GM23248 (cell line): Measurements from ENCODE around the gene HSD3B7. TPM values are rescaled to one million over a fixed set of nuclear protein-coding genes. Genes with fewer than 3 reads are reported as not detected.
A peak's percentile ranks its signal among the peaks of the same experiment; 100 is the strongest.

ENCODE experiments used
- DNase-seq: peaks from one replicate; pipeline ENCODE4 v3.0.0-alpha.2; 2015
- H2AFZ ChIP-seq: fragments of 200-600 bp; sonication (generic); 2 replicates; pipeline ENCODE4 v1.6.1; 2016; ENCODE audit warnings: antibody characterized with exemption
- H3F3A ChIP-seq: fragments of 200-600 bp; sonication (generic); 2 replicates; pipeline ENCODE4 v1.6.1; 2016; ENCODE audit warnings: mild to moderate bottlenecking, antibody characterized with exemption, mixed run types; ENCODE audit not compliant: insufficient read depth
- H3K27ac ChIP-seq: fragments of 200-600 bp; sonication (generic); 2 replicates; pipeline ENCODE4 v1.5.1; 2016; ENCODE audit warnings: mild to moderate bottlenecking
- H3K27me3 ChIP-seq: fragments of 200-600 bp; sonication (generic); replicated peaks from 2 replicates; pipeline ENCODE4 v1.6.1; 2016; ENCODE audit warnings: mild to moderate bottlenecking; ENCODE audit not compliant: insufficient read depth
- H3K36me3 ChIP-seq: fragments of 200-600 bp; sonication (generic); 2 replicates; pipeline ENCODE4 v1.6.1; 2016; ENCODE audit warnings: low read depth, mild to moderate bottlenecking
- H3K4me1 ChIP-seq: fragments of 200-600 bp; sonication (generic); 2 replicates; pipeline ENCODE4 v1.6.1; 2016; ENCODE audit warnings: mild to moderate bottlenecking; ENCODE audit not compliant: insufficient read depth
- H3K4me2 ChIP-seq: fragments of 200-600 bp; sonication (generic); one replicate; pipeline ENCODE4 v1.6.1; 2016; ENCODE audit warnings: mild to moderate bottlenecking; ENCODE audit not compliant: unreplicated experiment
- H3K4me3 ChIP-seq: fragments of 200-600 bp; sonication (generic); 2 replicates; pipeline ENCODE4 v1.5.1; 2016; ENCODE audit warnings: mild to moderate bottlenecking
- H3K79me2 ChIP-seq: fragments of 200-600 bp; sonication (generic); 2 replicates; pipeline ENCODE4 v1.6.1; 2016; ENCODE audit warnings: mild to moderate bottlenecking; ENCODE audit not compliant: insufficient read depth
- H3K9ac ChIP-seq: fragments of 200-600 bp; sonication (generic); 2 replicates; pipeline ENCODE4 v1.6.1; 2016; ENCODE audit warnings: mild to moderate bottlenecking
- H3K9me2 ChIP-seq: fragments of 200-600 bp; sonication (generic); 2 replicates; pipeline ENCODE4 v1.6.1; 2016; ENCODE audit warnings: mixed run types, mild to moderate bottlenecking, moderate library complexity; ENCODE audit not compliant: insufficient read depth
- H3K9me3 ChIP-seq: fragments of 200-600 bp; sonication (generic); one replicate; pipeline ENCODE4 v1.6.1; 2017; ENCODE audit warnings: low read depth
- H4K20me1 ChIP-seq: fragments of 200-600 bp; sonication (generic); 2 replicates; pipeline ENCODE4 v1.6.0; 2016; ENCODE audit not compliant: insufficient read depth
- EZH2 ChIP-seq: fragments of 200-600 bp; sonication (generic); IDR thresholded peaks from 2 replicates; pipeline ENCODE4 v1.6.1; 2018; ENCODE audit warnings: antibody characterized with exemption, mild to moderate bottlenecking; ENCODE audit not compliant: insufficient read depth, poor library complexity, severe bottlenecking
- EZH2phosphoT487 ChIP-seq: fragments of 200-600 bp; sonication (generic); IDR thresholded peaks from 2 replicates; pipeline ENCODE4 v1.6.1; 2018; ENCODE audit warnings: antibody characterized with exemption, moderate library complexity, mild to moderate bottlenecking, low read depth; ENCODE audit not compliant: insufficient read depth
- whole genome bisulfite sequencing, 2 experiments: methylation state at CpG; one replicate each; pipeline ENCODE4 v1.1.6; 2015 to 2017; ENCODE audit warnings: low lambda C conversion rate in 2 of 2, low coverage in 1 of 2; ENCODE audit errors: missing lambda C conversion rate in 2 of 2; 5-methylcytosine and 5-hydroxymethylcytosine counted together
- in situ Hi-C: fragments of 300-500 bp; cut with MboI; formaldehyde crosslinking; loops from 2 replicates; pipeline ENCODE4 v1.15.0; 2020
- polyA plus RNA-seq: library from polyadenylated mRNA; unstranded; fragments of >200 nt; fragmentation: Nextera tagmentation; extraction: Ambion mirVana; gene quantifications from 2 replicates; pipeline ENCODE4 v1.2.1, GENCODE V29; 2016
- total RNA-seq: library from RNA; depleted of rRNA; stranded (reverse); fragments of >200 nt; shearing (Covaris generic); gene quantifications from 2 replicates; pipeline ENCODE4 v1.2.3, GENCODE V29; 2014

The HSD3B7 gene
- total and polyA plus RNA-seq, 2 experiments from 2014 or later = 40.2 to 69.7 TPM

DNA sequence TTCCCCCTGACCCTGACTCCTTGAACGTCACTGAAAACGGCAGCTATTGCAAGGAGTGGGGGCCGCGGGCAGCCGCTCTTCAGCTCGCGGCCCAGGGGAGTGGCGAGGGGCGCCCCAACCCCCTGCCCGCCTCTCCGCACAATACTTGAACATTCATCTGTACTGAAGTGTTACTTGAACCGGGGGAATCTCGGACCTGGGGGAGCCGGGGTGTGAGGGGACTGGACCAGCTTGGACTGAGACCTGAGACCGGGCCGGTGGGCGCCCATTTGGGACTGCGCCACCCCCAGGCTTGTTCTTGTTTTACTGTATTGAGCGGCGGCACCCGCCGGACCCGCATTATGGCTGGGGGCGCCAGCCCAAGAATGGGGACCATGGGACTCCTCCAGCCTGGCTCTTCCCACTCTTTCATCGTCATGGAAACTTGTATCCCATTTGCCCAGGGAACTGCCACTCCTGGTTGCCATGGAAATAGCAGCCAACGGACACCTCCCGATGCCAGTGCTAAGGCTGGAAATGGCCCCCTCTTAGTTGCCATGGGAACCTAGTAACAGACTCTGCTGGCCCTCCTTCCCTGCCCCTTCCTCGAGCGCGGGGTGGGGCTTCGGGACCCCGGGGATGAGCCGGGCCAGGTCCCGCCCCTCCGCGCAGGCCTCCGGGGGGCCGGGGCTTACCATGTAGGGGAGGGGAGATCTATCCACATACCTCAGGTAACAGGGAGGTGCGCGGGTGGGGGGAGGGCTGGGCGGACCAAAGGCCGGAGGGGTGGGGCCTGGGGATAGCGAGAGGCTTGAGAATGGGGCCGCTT lies 36.9 kb upstream of the HSD3B7 start:
- 22 to 25% methylated on average over 37 to 44 of the region's 44 CpGs for WGBS, 2 experiments
- H3K4me2 ChIP-seq = peak overlapping the region; percentile 90
- no peaks in the 10 kb centered on the region for H3K27me3 ChIP-seq
- TF ChIP-seq EZH2 = no peak
- TF ChIP-seq EZH2phosphoT487 = no peak
- H2AFZ ChIP-seq = peak overlapping the region; percentile 68
- peak; percentile 98 for DNase-seq
- no peaks in the 10 kb centered on the region for H4K20me1 ChIP-seq
- H3K4me1 ChIP-seq = peaks cover 17% of the 10 kb centered on the region; the same call in 1 of the 2 replicates
- H3K9me2 ChIP-seq = no peaks in the 10 kb centered on the region
- H3F3A ChIP-seq = peaks cover 20% of the 10 kb centered on the region
- H3K27ac ChIP-seq = peak overlapping the region; percentile 65
- H3K4me3 ChIP-seq = peak overlapping the region; percentile 95
- peaks cover 15% of the 10 kb centered on the region for H3K79me2 ChIP-seq
- in situ Hi-C loops = no loop called here
- H3K36me3 ChIP-seq = peaks cover 9% of the 10 kb centered on the region; the same call in 1 of the 2 replicates
- H3K9me3 ChIP-seq = no peaks in the 10 kb centered on the region
- H3K9ac ChIP-seq = peak overlapping the region; percentile 88

DNA sequence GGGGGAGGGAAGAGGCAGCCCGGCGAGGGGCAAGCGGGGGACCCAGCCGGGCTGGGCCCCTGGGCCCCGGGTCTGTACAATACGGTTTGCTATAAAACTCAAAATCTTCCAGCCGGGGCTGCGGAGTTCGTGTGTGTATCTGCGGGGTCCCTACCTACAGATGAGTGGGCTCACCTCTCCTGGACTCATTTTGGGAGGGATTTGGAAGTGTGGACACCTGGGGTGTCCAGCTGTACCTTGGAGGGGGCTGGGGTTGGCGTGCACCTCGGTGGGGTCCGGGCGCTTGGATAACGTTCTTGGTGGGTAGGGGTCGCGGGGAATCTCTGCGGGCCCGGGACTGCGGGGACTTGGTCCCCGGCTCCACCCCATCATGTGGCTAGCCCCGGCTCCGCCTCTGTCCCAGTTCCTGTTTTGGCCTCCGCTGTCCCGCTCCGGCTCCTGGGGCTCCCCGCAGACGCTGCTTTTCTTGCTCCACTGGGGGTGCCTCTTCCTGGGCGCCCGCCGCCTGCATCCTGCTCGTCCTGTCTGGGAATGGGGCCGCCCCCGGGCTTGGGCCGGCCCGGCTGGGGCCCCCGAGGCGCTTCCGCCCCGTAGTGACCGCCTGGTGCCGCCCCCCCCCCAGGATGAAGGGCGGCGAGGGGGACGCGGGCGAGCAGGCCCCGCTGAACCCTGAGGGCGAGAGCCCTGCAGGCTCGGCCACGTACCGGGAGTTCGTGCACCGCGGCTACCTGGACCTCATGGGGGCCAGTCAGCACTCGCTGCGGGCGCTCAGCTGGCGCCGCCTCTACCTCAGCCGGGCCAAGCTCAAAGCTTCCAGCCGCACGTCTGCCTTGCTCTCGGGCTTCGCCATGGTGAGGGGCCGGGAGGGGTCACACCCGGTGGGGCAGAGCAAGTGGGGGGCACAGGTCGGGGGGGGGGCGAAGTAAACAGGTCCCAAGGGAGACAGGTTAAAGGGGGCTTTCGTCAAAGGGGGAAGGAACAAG lies 36.0 kb upstream of the HSD3B7 start, which contains the start of gene ORAI3:
TSS of gene ORAI3 (plus strand) at position 402 of the 983 bp plus-strand sequence. CDS start at position 624, 222 bp downstream.
- 0 to 1% methylated on average over 47 to 53 of the region's 70 CpGs for WGBS, 2 experiments

DNA sequence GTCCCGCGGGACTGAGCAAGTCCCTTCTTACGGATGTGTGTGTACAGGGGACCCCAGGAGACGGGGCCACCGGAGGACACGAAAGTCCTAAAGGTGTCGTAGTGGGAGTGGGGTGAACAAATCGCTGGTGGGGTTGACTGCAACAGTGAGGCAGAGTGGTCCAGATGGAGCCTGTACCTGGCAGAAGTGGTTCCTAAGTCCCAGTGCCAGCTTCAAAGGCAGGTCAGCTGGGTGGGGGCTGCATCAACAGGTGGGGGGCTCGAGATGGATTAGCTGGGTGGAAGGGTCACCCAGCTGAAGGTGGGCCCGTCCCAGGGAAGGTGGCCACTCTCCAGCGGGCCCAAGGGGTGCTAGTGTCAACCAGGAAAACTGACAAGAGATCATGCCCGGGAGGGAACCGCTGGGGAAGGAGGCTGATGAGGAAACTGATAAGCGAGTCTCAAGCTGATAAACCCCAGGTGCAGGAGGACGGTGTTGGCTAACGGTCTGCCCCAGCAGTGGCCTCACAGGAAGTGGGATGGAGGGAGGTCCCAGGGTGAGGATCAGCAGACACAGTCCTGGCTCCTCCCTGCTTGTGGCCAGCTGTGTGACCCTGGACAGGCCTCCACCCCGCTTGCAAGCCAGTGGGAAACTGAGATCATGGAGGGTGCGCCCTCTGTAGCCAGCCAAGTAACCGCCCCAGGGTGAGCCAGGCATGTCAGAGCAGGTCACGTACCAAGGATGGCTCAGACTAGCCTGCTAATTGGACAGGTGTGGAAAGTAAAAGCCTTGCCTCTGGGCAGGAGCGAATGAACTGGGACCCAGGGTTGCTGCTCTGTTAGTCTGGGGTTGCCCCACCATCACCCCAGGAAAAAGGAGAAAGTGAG lies 35.1 kb upstream of the HSD3B7 start:
- Histone ChIP-seq H3K36me3 (0 out of 2 replicates have a peak, but pooled peaks cover 1% of the 10 kb centered on the region), H3K4me1 (peaks cover 17% of the 10 kb centered on the region; the same call in 1 of the 2 replicates), H3K9me3 (no peaks in the 10 kb centered on the region), H3K27me3 (no peaks in the 10 kb centered on the region), H2AFZ (no peak overlapping the region), H3K4me3 (peak overlapping the region; percentile 95), H3K27ac (peak overlapping the region; percentile 65), H3K4me2 (peak overlapping the region; percentile 90), H3K79me2 (peaks cover 10% of the 10 kb centered on the region; the same call in 1 of the 2 replicates), H3K9me2 (no peaks in the 10 kb centered on the region), H4K20me1 (no peaks in the 10 kb centered on the region), H3F3A (peaks cover 20% of the 10 kb centered on the region), H3K9ac (peak overlapping the region; percentile 88)
- no peak for TF ChIP-seq EZH2phosphoT487
- TF ChIP-seq EZH2 = no peak
- peak; percentile 90 for DNase-seq
- WGBS, 2 experiments = 6 to 7% methylated on average over 20 to 21 of the region's 21 CpGs
- in situ Hi-C loops = loop anchor here (25.0 kb wide), 2 partner anchors 762 to 937 kb away; a partner anchor contains a TSS

More for the DNA sequence above, 36.0 kb upstream of the HSD3B7 start, which contains the start of gene ORAI3:
- Histone ChIP-seq H3K27me3 (no peaks in the 10 kb centered on the region), H3K36me3 (peaks cover 9% of the 10 kb centered on the region; the same call in 1 of the 2 replicates), H3K79me2 (peaks cover 15% of the 10 kb centered on the region), H2AFZ (peak within 1 kb of the TSS; percentile 68), H3K9me3 (no peaks in the 10 kb centered on the region), H3K4me1 (peaks cover 17% of the 10 kb centered on the region; the same call in 1 of the 2 replicates), H4K20me1 (no peaks in the 10 kb centered on the region), H3K27ac (peak within 1 kb of the TSS; percentile 65), H3F3A (peaks cover 20% of the 10 kb centered on the region), H3K4me2 (peak within 1 kb of the TSS; percentile 90), H3K9ac (peak within 1 kb of the TSS; percentile 88), H3K4me3 (peak within 1 kb of the TSS; percentile 95), H3K9me2 (no peaks in the 10 kb centered on the region)
- peak; percentile 86 for DNase-seq
- in situ Hi-C loops = no loop called here
- TF ChIP-seq EZH2phosphoT487 (no peak), EZH2 (no peak)
